GM18526 (cell line): ENCODE data around the gene NQO1.

Experiments
- POLR2A ChIP-seq: IDR thresholded peaks from 3 replicates; pipeline ENCODE4 v1.6.1; 2011; ENCODE audit not compliant: insufficient read length; ENCODE audit errors: extremely low read depth

NQO1 gene

GRCh38 chr16:69726313-69727060 lies at the start of gene NQO1:
Gene NQO1 (minus strand): TSS chr16:69726560. CDS start chr16:69726439, 121 bp downstream.
- TF ChIP-seq POLR2A = peak; percentile 85

- no peak for TF ChIP-seq POLR2A
These were observed 49.2 kb upstream of the NQO1 start for GRCh38 chr16:69775563-69775962.

GRCh38 chr16:69773260-69773947 lies 47.0 kb upstream of the NQO1 start:
- no peak for TF ChIP-seq POLR2A

GRCh38 chr16:69771651-69771967 lies 45.2 kb upstream of the NQO1 start:
- TF ChIP-seq POLR2A = no peak

- TF ChIP-seq POLR2A = no peak
These were observed 43.0 kb upstream of the NQO1 start for GRCh38 chr16:69769404-69769803.

- TF ChIP-seq POLR2A = no peak
These were observed 42.3 kb upstream of the NQO1 start for GRCh38 chr16:69768666-69769065.

- TF ChIP-seq POLR2A = no peak
These were observed 41.3 kb upstream of the NQO1 start for GRCh38 chr16:69767459-69768229.

- TF ChIP-seq POLR2A = no peak
These were observed 37.2 kb upstream of the NQO1 start for GRCh38 chr16:69763599-69763942.

GRCh38 chr16:69762814-69763598 lies 36.6 kb upstream of the NQO1 start:
- no peak for TF ChIP-seq POLR2A

- peak; percentile 75 for TF ChIP-seq POLR2A
These were observed 35.8 kb upstream of the NQO1 start, which contains the start of gene WWP2 for GRCh38 chr16:69761983-69762813. Gene WWP2 (plus strand): TSS chr16:69762332. CDS start chr16:69787011, 24,679 bp downstream.

- no peak for TF ChIP-seq POLR2A
These were observed 30.3 kb upstream of the NQO1 start for GRCh38 chr16:69756705-69757104.

GRCh38 chr16:69754469-69755310 lies 28.3 kb upstream of the NQO1 start, which contains the start of gene NOB1:
Gene NOB1 (minus strand): TSS chr16:69754926. CDS start chr16:69754910, 16 bp downstream.
- peak; percentile 97 for TF ChIP-seq POLR2A

GRCh38 chr16:69754143-69754468 lies 27.7 kb upstream of the NQO1 start:
- TF ChIP-seq POLR2A = no peak
